HCT116 (cell line): Measurements from ENCODE around the gene MYH13. TPM values are rescaled to one million over a fixed set of nuclear protein-coding genes. Genes with fewer than 3 reads are reported as not detected.

Experiments
- ATAC-seq: fragments of 200-7000 bp; cut with Tn5 transposase; 2 replicates; pipeline ENCODE4 v1.9.1; 2020; ENCODE audit warnings: mild to moderate bottlenecking, moderate library complexity
- BruUV-seq: library from RNA; stranded (reverse); fragments of 400-500 nt; replicated peaks from 2 replicates; lab custom pipeline; 2021; lab: Mats Ljungman, UMichigan
- CTCF ChIA-PET: fragments of 300-600 bp; sonication (Branson Sonifier 250); formaldehyde crosslinking; loops from one replicate; lab custom pipeline; 2021; ENCODE audit warnings: antibody characterized with exemption; lab: Charles Lee
- POLR2A ChIA-PET: fragments of 300-600, 350-600 bp; sonication (Branson Sonifier 250); formaldehyde crosslinking; loops from one replicate; lab custom pipeline; 2021; ENCODE audit warnings: antibody characterized with exemption; lab: Charles Lee
- RAD21 ChIA-PET, 2 experiments: fragments of 300-600 bp; sonication (Branson Sonifier 250); formaldehyde crosslinking; loops; one replicate each; lab custom pipeline; 2023; ENCODE audit warnings: low total read pairs in 2 of 2; ENCODE audit not compliant: uncharacterized antibody in 2 of 2, unreplicated experiment in 2 of 2, low non-redundant PET in 1 of 2; lab: Charles Lee
- DNase-seq: peaks from one replicate; pipeline ENCODE4 v3.0.0-alpha.2; 2010; ENCODE audit warnings: low read depth, low spot score
- H2AFZ ChIP-seq: fragments of 200-600 bp; shearing (Covaris generic), sonication (generic); 2 replicates; pipeline ENCODE4 v1.6.1; 2017; ENCODE audit warnings: low read depth, mixed run types, mixed read lengths, antibody characterized with exemption, low read length; ENCODE audit not compliant: poor library complexity, severe bottlenecking
- H3K27ac ChIP-seq: 2 replicates; pipeline ENCODE4 v1.5.1; 2012; ENCODE audit warnings: low read depth, low read length
- H3K27me3 ChIP-seq: fragments of 200-600 bp; sonication (generic); 2 replicates; pipeline ENCODE4 v1.6.1; 2016; ENCODE audit warnings: mixed run types, low read length, mixed read lengths; ENCODE audit not compliant: insufficient read depth
- H3K36me3 ChIP-seq, 2 experiments: fragments of 200-500 bp in 1 of 2; fragments of 200-600 bp in 1 of 2; sonication (Bioruptor generic) in 1 of 2; sonication (generic) in 1 of 2; 2 replicates each; pipeline versions ENCODE4 v1.5.1 to v1.6.1; 2014 to 2016; ENCODE audit warnings: low read length in 2 of 2, inconsistent platforms in 1 of 2, mixed read lengths in 1 of 2, mixed run types in 1 of 2; ENCODE audit not compliant: insufficient read depth in 2 of 2, control insufficient read depth in 1 of 2
- H3K4me1 ChIP-seq, 2 experiments: fragments of 200-600 bp in 1 of 2; sonication (generic) in 1 of 2; 2 replicates each; pipeline versions ENCODE4 v1.5.1 to v1.6.1; 2012 to 2017; ENCODE audit warnings: low read length in 2 of 2, inconsistent platforms in 1 of 2, mild to moderate bottlenecking in 1 of 2, mixed read lengths in 1 of 2, mixed run types in 1 of 2, moderate library complexity in 1 of 2; ENCODE audit not compliant: insufficient read depth in 2 of 2, control insufficient read depth in 1 of 2
- H3K4me2 ChIP-seq: fragments of 200-600 bp; sonication (generic); 2 replicates; pipeline ENCODE4 v1.6.1; 2017; ENCODE audit warnings: mixed run types, low read length, mixed read lengths
- H3K4me3 ChIP-seq, 2 experiments: fragments of 200-600 bp in 1 of 2; sonication (generic) in 1 of 2; replicated peaks in 1 of 2; 2 replicates each; pipeline ENCODE4 v1.5.1; 2011 to 2016; ENCODE audit warnings: low read length in 2 of 2, control low read depth in 1 of 2, low read depth in 1 of 2, mild to moderate bottlenecking in 1 of 2, mixed read lengths in 1 of 2, mixed run types in 1 of 2
- H3K79me2 ChIP-seq: fragments of 200-600 bp; sonication (generic); 2 replicates; pipeline ENCODE4 v1.6.1; 2017; ENCODE audit warnings: mild to moderate bottlenecking, mixed run types, low read length, moderate library complexity, mixed read lengths; ENCODE audit not compliant: insufficient read depth
- H3K9ac ChIP-seq: fragments of 200-600 bp; sonication (generic); 2 replicates; pipeline ENCODE4 v1.6.1; 2016; ENCODE audit warnings: low read length, mixed read lengths
- H3K9me2 ChIP-seq: fragments of 200-600 bp; sonication (generic), shearing (Covaris generic); 2 replicates; pipeline ENCODE4 v1.6.1; 2017; ENCODE audit warnings: mixed run types, mild to moderate bottlenecking, moderate library complexity; ENCODE audit not compliant: insufficient read depth
- H3K9me3 ChIP-seq, 2 experiments: fragments of 200-500 bp in 1 of 2; fragments of 200-600 bp in 1 of 2; sonication (Bioruptor generic) in 1 of 2; sonication (generic) in 1 of 2; 2 replicates each; pipeline ENCODE4 v1.6.1; 2014 to 2017; ENCODE audit warnings: low read length in 2 of 2, mixed read lengths in 2 of 2, inconsistent platforms in 1 of 2, low read depth in 1 of 2, mild to moderate bottlenecking in 1 of 2, mixed run types in 1 of 2, moderate library complexity in 1 of 2; ENCODE audit not compliant: control insufficient read depth in 1 of 2, insufficient read depth in 1 of 2
- H4K20me1 ChIP-seq: fragments of 200-600 bp; sonication (generic), shearing (Covaris generic); 2 replicates; pipeline ENCODE4 v1.6.1; 2017; ENCODE audit warnings: mixed run types, mild to moderate bottlenecking, moderate library complexity; ENCODE audit not compliant: insufficient read depth
- CBX3 ChIP-seq: IDR thresholded peaks from 2 replicates; pipeline ENCODE4 v1.6.1; 2012; ENCODE audit warnings: low read depth
- CEBPB ChIP-seq: IDR thresholded peaks from 2 replicates; pipeline ENCODE4 v1.6.1; 2012; ENCODE audit warnings: low read depth
- CTCF ChIP-seq, 3 experiments: fragments of 200-600 bp in 1 of 3; sonication (generic) in 1 of 3; IDR thresholded peaks in 2 of 3; conservative IDR thresholded peaks in 1 of 3; 2 replicates each; pipeline ENCODE4 v1.5.1; 2012 to 2017; ENCODE audit warnings: low read depth in 2 of 3, low read length in 2 of 3, antibody characterized with exemption in 1 of 3, borderline replicate concordance in 1 of 3, control low read depth in 1 of 3, mild to moderate bottlenecking in 1 of 3, mixed read lengths in 1 of 3, mixed run types in 1 of 3, moderate library complexity in 1 of 3; ENCODE audit not compliant: insufficient read depth in 1 of 3
- EZH2 ChIP-seq: fragments of 200-600 bp; sonication (generic); IDR thresholded peaks from 2 replicates; pipeline ENCODE4 v1.6.1; 2017; ENCODE audit warnings: antibody characterized with exemption, mixed run types
- EZH2phosphoT487 ChIP-seq: fragments of 200-600 bp; IDR thresholded peaks from 2 replicates; pipeline ENCODE4 v1.6.1; 2018; ENCODE audit warnings: antibody characterized with exemption, borderline replicate concordance
- FOSL1 ChIP-seq: IDR thresholded peaks from 2 replicates; pipeline ENCODE4 v1.6.1; 2012; ENCODE audit warnings: low read depth
- JUND ChIP-seq: IDR thresholded peaks from 2 replicates; pipeline ENCODE4 v1.6.1; 2012
- POLR2AphosphoS5 ChIP-seq: IDR thresholded peaks from 2 replicates; pipeline ENCODE4 v1.6.1; 2011; ENCODE audit warnings: mild to moderate bottlenecking, low read depth, low read length, moderate library complexity
- RAD21 ChIP-seq: IDR thresholded peaks from 2 replicates; pipeline ENCODE4 v1.6.1; 2012; ENCODE audit warnings: low read depth, mild to moderate bottlenecking
- SRF ChIP-seq: IDR thresholded peaks from 2 replicates; pipeline ENCODE4 v1.6.1; 2012; ENCODE audit warnings: low read depth
- ZFX ChIP-seq: fragments of 450-650 bp; IDR thresholded peaks from 2 replicates; pipeline ENCODE4 v1.6.1; 2017
- intact Hi-C: fragments of 100-400 bp; cut with micrococcal nuclease; formaldehyde crosslinking; loops from 2 replicates; pipeline ENCODE4 v1.10.0; 2022
- total RNA-seq: library from RNA; stranded (reverse); gene quantifications from one replicate; pipeline ENCODE4 v1.2.1, GENCODE V29; 2021; ENCODE audit not compliant: unreplicated experiment

The MYH13 gene
- total RNA-seq, 1 experiment from 2014 or later = not detected

- POLR2A ChIA-PET = no interaction called here
- Histone ChIP-seq H4K20me1 (no peaks in the 10 kb centered on the region), H3K79me2 (no peaks in the 10 kb centered on the region), H3K36me3 (no peaks in the 10 kb centered on the region), H3K27me3 (no peaks in the 10 kb centered on the region)
- peak; percentile 77 for ATAC-seq
- CTCF ChIA-PET = interaction anchor here (0.6 to 4.5 kb wide), 11 partner anchors 12 to 350 kb away, joined by 3 to 84 read pairs (median 3); no protein-coding TSS in a partner anchor
- TF ChIP-seq CEBPB (peak; percentile 58; the same call in 1 of the 2 replicates), EZH2phosphoT487 (no peak), RAD21 (peak; percentile 85), EZH2 (no peak), CBX3 (no peak), SRF (no peak), JUND (no peak), ZFX (no peak), FOSL1 (no peak), POLR2AphosphoS5 (no peak), CTCF (IDR thresholded peaks at IDR 0.05 in 2 of 3, conservative IDR thresholded peaks at IDR 0.05 in 1 of 3; ENCODE audit: borderline replicate concordance in 1 of 3, insufficient read depth in 1 of 3, low read depth in 2 of 3, low read length in 2 of 3) (peak; percentile 72 to 89 (median 80); a peak in 5 of 6 replicates)
- TF ChIP-seq, all 23 proteins: peak for 3
- peak; percentile 65 for DNase-seq
- RAD21 ChIA-PET = interaction anchor here (0.6 to 1.7 kb wide), 5 partner anchors 316 to 330 kb away, joined by 3 to 7 read pairs (median 4); no protein-coding TSS in a partner anchor
- intact Hi-C loops = loop anchor here (1.0 to 10.0 kb wide), 5 partner anchors 53 to 549 kb away; no protein-coding TSS in a partner anchor
- Histone ChIP-seq H3K27ac (no peak overlapping the region), H2AFZ (no peak overlapping the region), H3K9me2 (no peaks in the 10 kb centered on the region), H3K4me3 (no peak overlapping the region), H3K9ac (no peak overlapping the region), H3K9me3 (no peaks in the 10 kb centered on the region), H3K4me2 (no peak overlapping the region), H3K4me1 (peaks cover 2 to 25% of the 10 kb centered on the region in 2 experiments; a peak in 3 of 4 replicates)
- BruUV-seq = no TSS peak
Observed at GRCh38 chr17:10295728-10296343, 77.0 kb downstream of the MYH13 start.
